Naive B cell (primary cell): Measurements from ENCODE around the gene RELN. TPM values are rescaled to one million over a fixed set of nuclear protein-coding genes. Genes with fewer than 3 reads are reported as not detected.

ENCODE experiments used
- ATAC-seq, 2 donors: fragments of 150-1000 bp; cut with Tn5 transposase; 2 replicates each; pipeline ENCODE4 v1.10.0; 2021; ENCODE audit warnings: low read depth in 2 of 2, mild to moderate bottlenecking in 2 of 2, moderate library complexity in 2 of 2
- DNase-seq: peaks from one replicate; pipeline ENCODE4 v3.0.0; 2022
- H3K27ac Mint-ChIP-seq, 6 donors: one replicate each; pipeline ENCODE4 v1.8.0; 2020 to 2022; ENCODE audit warnings: mild to moderate bottlenecking in 6 of 6, mixed read lengths in 6 of 6, moderate library complexity in 5 of 6, inconsistent platforms in 2 of 6
- H3K27me3 Mint-ChIP-seq, 3 donors: one replicate each; pipeline ENCODE4 v1.8.0; 2021 to 2022; ENCODE audit warnings: mixed read lengths in 3 of 3, mild to moderate bottlenecking in 1 of 3
- H3K36me3 Mint-ChIP-seq, 2 donors: one replicate each; pipeline ENCODE4 v1.8.0; 2020 to 2022; ENCODE audit warnings: mixed read lengths in 2 of 2, inconsistent platforms in 1 of 2, mild to moderate bottlenecking in 1 of 2
- H3K4me1 Mint-ChIP-seq, 3 donors: one replicate each; pipeline ENCODE4 v1.8.0; 2020 to 2022; ENCODE audit warnings: mixed read lengths in 3 of 3, inconsistent platforms in 1 of 3, mild to moderate bottlenecking in 1 of 3, moderate library complexity in 1 of 3
- H3K4me3 Mint-ChIP-seq, 8 donors: one replicate each; pipeline ENCODE4 v1.8.0; 2020 to 2022; ENCODE audit warnings: mild to moderate bottlenecking in 8 of 8, mixed read lengths in 8 of 8, moderate library complexity in 8 of 8, inconsistent platforms in 2 of 8
- H3K9me3 Mint-ChIP-seq, 7 donors: one replicate each; pipeline ENCODE4 v1.8.0; 2020 to 2022; ENCODE audit warnings: mixed read lengths in 7 of 7, mild to moderate bottlenecking in 5 of 7, inconsistent platforms in 2 of 7, moderate library complexity in 1 of 7
- polyA plus RNA-seq, 6 donors: library from polyadenylated mRNA; unstranded; fragments of 300-500 nt; fragmentation: Illumina TruSeq; gene quantifications; one replicate each; pipeline ENCODE4 v1.2.3, GENCODE V29; 2021; ENCODE audit warnings: low read depth in 6 of 6

The RELN gene
- polyA plus RNA-seq, 6 donors from 2014 or later = not detected

- Mint-ChIP-seq H3K27ac (no peak overlapping the region), H3K4me1 (no peaks in the 10 kb centered on the region), H3K9me3 (no peaks in the 10 kb centered on the region), H3K4me3 (no peak overlapping the region), H3K36me3 (no peaks in the 10 kb centered on the region), H3K27me3 (peaks cover 0 to 15% (median 14%) of the 10 kb centered on the region in 3 donors)
- DNase-seq (no peak), ATAC-seq (no peak)
Observed at GRCh38 chr7:103547451-103548284, 441.8 kb downstream of the RELN start.

DNA sequence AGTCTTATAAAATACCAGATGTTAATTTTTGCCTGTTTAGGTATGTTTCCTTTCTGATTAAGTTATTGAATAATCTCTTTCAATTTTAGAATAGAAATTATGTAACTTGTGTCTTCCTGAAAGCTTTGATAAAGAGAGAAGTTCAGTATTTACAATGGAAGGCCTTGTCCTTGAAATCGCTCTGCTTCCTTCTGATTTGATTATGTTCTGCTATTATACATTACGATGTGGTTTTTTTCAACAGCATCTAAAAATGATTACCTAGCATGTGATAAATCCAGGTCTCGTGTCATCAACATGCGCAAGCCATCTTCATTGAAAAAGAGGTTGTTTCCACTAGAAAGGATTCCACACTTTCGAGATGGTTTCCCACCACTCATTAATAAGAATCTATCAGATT is 447.0 kb downstream of the RELN start:
- Mint-ChIP-seq H3K9me3 (no peaks in the 10 kb centered on the region), H3K4me1 (no peaks in the 10 kb centered on the region), H3K27ac (no peak overlapping the region), H3K4me3 (no peak overlapping the region), H3K27me3 (peaks cover 4 to 19% (median 7%) of the 10 kb centered on the region in 3 donors), H3K36me3 (no peaks in the 10 kb centered on the region)
- DNase-seq = no peak
- no peak for ATAC-seq

- no peaks in the 10 kb centered on the region for H3K4me1 Mint-ChIP-seq
- H3K27ac Mint-ChIP-seq = no peak overlapping the region
- no peaks in the 10 kb centered on the region for H3K9me3 Mint-ChIP-seq
- ATAC-seq (no peak), DNase-seq (no peak)
- peaks cover 4 to 19% (median 12%) of the 10 kb centered on the region in 3 donors for H3K27me3 Mint-ChIP-seq
- no peak overlapping the region for H3K4me3 Mint-ChIP-seq
- H3K36me3 Mint-ChIP-seq = no peaks in the 10 kb centered on the region
Observed at GRCh38 chr7:103541947-103542346, 447.5 kb downstream of the RELN start.

- H3K27ac Mint-ChIP-seq = no peak overlapping the region
- ATAC-seq = no peak
- H3K27me3 Mint-ChIP-seq = peaks cover 6 to 21% (median 16%) of the 10 kb centered on the region in 3 donors
- H3K36me3 Mint-ChIP-seq = no peaks in the 10 kb centered on the region
- no peaks in the 10 kb centered on the region for H3K9me3 Mint-ChIP-seq
- H3K4me3 Mint-ChIP-seq = no peak overlapping the region
- no peaks in the 10 kb centered on the region for H3K4me1 Mint-ChIP-seq
- no peak for DNase-seq
Observed at GRCh38 chr7:103541026-103541425, 448.4 kb downstream of the RELN start.

DNA sequence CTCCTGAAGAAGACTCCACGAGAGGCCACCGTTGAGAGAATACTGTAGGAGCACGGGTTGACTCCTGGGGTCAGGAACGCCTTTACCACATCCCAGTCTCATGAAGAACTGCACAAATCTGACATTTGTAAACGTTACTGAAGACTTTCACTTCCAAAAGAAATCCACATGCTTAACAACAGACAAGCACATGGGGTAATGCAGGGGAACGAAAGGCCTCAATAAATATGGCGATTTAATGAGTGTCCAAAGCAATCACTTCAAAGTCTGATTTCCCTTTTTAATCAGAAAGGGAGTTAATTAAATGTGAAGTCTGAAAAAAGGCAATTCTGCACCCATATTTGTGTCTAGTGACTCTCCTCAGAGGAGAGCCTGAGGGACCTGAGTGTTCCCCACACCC is 449.1 kb downstream of the RELN start:
- DNase-seq (no peak), ATAC-seq (no peak)
- no peaks in the 10 kb centered on the region for H3K36me3 Mint-ChIP-seq
- H3K4me1 Mint-ChIP-seq = no peaks in the 10 kb centered on the region
- no peaks in the 10 kb centered on the region for H3K9me3 Mint-ChIP-seq
- H3K27ac Mint-ChIP-seq = no peak overlapping the region
- H3K4me3 Mint-ChIP-seq = no peak overlapping the region
- peaks cover 4 to 21% (median 9%) of the 10 kb centered on the region in 3 donors for H3K27me3 Mint-ChIP-seq

GRCh38 chr7:103539875-103540274 is 449.6 kb downstream of the RELN start:
- H3K27me3 Mint-ChIP-seq = peaks cover 5 to 21% (median 8%) of the 10 kb centered on the region in 3 donors
- H3K27ac Mint-ChIP-seq = no peak overlapping the region
- no peaks in the 10 kb centered on the region for H3K4me1 Mint-ChIP-seq
- no peak overlapping the region for H3K4me3 Mint-ChIP-seq
- no peaks in the 10 kb centered on the region for H3K36me3 Mint-ChIP-seq
- ATAC-seq (no peak), DNase-seq (no peak)
- no peaks in the 10 kb centered on the region for H3K9me3 Mint-ChIP-seq

DNA sequence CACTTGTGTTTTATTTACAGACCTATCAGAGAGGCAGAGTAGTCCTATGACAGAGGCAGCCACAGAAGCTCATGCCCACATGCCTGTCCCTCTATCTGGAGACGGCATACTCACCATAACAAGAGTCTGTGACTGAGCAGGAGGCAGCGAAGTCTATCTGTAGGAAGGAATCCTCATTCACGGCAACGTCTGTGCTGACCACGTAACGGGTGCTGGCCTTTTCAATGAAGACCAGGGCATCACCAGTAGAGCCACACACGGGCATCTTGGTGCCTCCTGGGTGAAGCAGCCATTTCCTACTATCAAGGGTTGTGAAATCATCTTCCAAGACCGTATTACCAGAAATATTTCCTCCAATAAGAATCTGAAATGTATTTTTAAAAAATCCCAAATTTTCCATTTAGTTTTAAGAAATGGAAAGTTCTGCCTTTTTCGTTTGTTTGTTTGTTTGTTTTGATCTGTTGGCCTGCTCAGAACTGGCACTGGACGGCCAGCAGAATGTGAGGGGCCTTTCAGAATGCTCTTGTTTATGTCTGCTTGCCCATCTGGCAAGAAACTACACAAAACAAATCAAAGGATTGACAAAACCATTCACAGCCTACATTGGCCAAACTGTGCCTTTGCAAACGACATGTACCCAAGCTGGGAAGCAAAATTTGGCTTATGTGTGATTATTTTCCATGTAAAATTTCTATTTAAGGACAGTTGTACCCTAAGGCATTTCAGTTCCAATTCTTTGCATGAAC is 450.3 kb downstream of the RELN start:
- H3K36me3 Mint-ChIP-seq = no peaks in the 10 kb centered on the region
- ATAC-seq (no peak), DNase-seq (no peak)
- no peaks in the 10 kb centered on the region for H3K9me3 Mint-ChIP-seq
- no peak overlapping the region for H3K27ac Mint-ChIP-seq
- H3K27me3 Mint-ChIP-seq = peaks cover 5 to 21% (median 8%) of the 10 kb centered on the region in 3 donors
- H3K4me1 Mint-ChIP-seq = no peaks in the 10 kb centered on the region
- no peak overlapping the region for H3K4me3 Mint-ChIP-seq

- Mint-ChIP-seq H3K9me3 (peaks cover 0 to 7% (median 3%) of the 10 kb centered on the region in 7 donors), H3K4me3 (no peak overlapping the region), H3K36me3 (no peaks in the 10 kb centered on the region), H3K27me3 (peaks cover 6 to 46% (median 23%) of the 10 kb centered on the region in 3 donors), H3K4me1 (no peaks in the 10 kb centered on the region), H3K27ac (no peak overlapping the region)
- no peak for DNase-seq
- ATAC-seq = no peak
Observed at GRCh38 chr7:103533761-103534160, 455.7 kb downstream of the RELN start.

DNA sequence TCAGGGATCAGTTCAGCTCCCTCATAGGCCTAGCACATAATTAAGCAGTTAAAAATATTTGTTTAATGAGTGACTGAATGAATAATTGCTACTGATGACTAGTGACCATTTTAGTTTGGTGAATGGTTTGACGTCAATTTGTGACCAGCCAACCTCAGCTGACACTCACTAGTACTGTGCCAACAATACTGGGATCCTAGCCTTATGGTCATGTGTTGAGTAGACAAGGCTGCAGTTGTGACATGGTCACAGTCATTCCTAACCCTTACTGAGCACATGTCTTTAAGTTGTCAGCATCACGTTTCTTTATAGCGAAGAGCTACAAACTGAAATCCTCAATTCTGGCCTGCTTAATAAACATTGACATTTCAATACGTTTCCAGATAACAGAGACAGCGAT is 456.5 kb downstream of the RELN start:
- Mint-ChIP-seq H3K9me3 (peaks cover 0 to 7% (median 3%) of the 10 kb centered on the region in 7 donors), H3K36me3 (no peaks in the 10 kb centered on the region), H3K27ac (no peak overlapping the region), H3K4me3 (no peak overlapping the region), H3K27me3 (peaks cover 8 to 44% (median 24%) of the 10 kb centered on the region in 3 donors), H3K4me1 (no peaks in the 10 kb centered on the region)
- ATAC-seq = no peak
- DNase-seq = no peak

- Mint-ChIP-seq H3K4me3 (no peak overlapping the region), H3K36me3 (no peaks in the 10 kb centered on the region), H3K4me1 (no peaks in the 10 kb centered on the region), H3K27me3 (peaks cover 21 to 26% (median 26%) of the 10 kb centered on the region in 3 donors), H3K9me3 (peaks cover 0 to 7% (median 4%) of the 10 kb centered on the region in 7 donors), H3K27ac (no peak overlapping the region)
- ATAC-seq (no peak), DNase-seq (no peak)
Observed at GRCh38 chr7:103528152-103528551, 461.3 kb downstream of the RELN start.

GRCh38 chr7:103525937-103526336 is 463.5 kb downstream of the RELN start:
- H3K4me1 Mint-ChIP-seq = no peaks in the 10 kb centered on the region
- no peak for ATAC-seq
- H3K27me3 Mint-ChIP-seq = peaks cover 15 to 16% (median 16%) of the 10 kb centered on the region in 3 donors
- H3K9me3 Mint-ChIP-seq = peaks cover 0 to 1% (median 0%) of the 10 kb centered on the region in 7 donors
- H3K27ac Mint-ChIP-seq = no peak overlapping the region
- H3K4me3 Mint-ChIP-seq = no peak overlapping the region
- no peaks in the 10 kb centered on the region for H3K36me3 Mint-ChIP-seq
- no peak for DNase-seq

DNA sequence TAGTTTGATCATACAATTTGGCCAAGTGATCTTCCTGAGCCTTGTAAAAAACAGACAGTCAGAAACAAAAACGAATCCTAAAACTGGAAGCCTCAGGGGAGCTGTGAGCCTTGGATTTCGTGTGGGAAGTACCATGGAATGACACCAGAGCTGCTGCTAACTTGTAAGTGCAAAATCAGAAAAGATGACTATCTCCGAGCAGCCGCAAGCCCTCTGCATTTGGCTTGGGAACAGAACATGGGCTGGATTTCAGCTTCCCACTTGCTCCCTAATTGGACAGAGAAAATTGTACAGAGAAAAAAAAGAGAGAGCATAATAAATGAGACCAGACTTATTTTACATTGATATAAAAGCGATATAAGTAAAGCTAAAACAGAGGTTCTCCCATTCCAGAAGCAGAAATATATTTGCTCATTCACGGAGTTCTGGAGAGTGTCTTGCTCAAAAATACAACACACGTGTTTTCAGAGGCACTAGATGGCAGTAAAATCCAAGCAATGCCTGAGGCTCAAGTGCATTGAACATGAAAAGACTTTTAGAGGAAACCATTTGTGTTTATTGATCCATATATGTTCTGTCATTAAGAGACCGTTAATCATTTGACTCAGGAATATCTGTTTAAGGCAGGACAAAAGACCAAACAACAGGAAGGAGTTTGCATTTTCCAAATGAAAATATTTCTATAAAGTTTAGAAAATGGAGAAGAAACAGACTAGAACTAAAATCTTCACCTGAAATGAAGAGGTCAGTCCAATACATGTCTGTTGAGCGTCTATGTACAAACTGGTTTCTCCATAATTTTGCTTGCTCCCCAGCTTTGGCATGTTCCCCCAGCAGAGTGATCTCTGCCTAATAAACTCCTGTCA is 465.2 kb downstream of the RELN start:
- Mint-ChIP-seq H3K27ac (no peak overlapping the region), H3K4me1 (no peaks in the 10 kb centered on the region), H3K9me3 (peaks cover 0 to 1% (median 0%) of the 10 kb centered on the region in 7 donors), H3K27me3 (peaks cover 0 to 15% (median 11%) of the 10 kb centered on the region in 3 donors), H3K4me3 (no peak overlapping the region), H3K36me3 (no peaks in the 10 kb centered on the region)
- ATAC-seq (no peak), DNase-seq (no peak)

GRCh38 chr7:103521937-103522336 is 467.5 kb downstream of the RELN start:
- H3K9me3 Mint-ChIP-seq = peaks cover 0 to under 1% (median 0%) of the 10 kb centered on the region in 7 donors
- no peak for ATAC-seq

More at GRCh38 chr7:103521937-103522336, 467.5 kb downstream of the RELN start:
- H3K27me3 Mint-ChIP-seq = peaks cover 3 to 8% (median 8%) of the 10 kb centered on the region in 3 donors
- H3K4me1 Mint-ChIP-seq = no peaks in the 10 kb centered on the region
- no peak for DNase-seq
- no peak overlapping the region for H3K4me3 Mint-ChIP-seq
- H3K36me3 Mint-ChIP-seq = no peaks in the 10 kb centered on the region
- no peak overlapping the region for H3K27ac Mint-ChIP-seq
